ENCODE data around the gene SPDYE4.

GRCh38 chr17:8791910-8792270 lies 33.5 kb upstream of the SPDYE4 start:
- TF ChIP-seq CSRNP3 (CRISPR knock-in tag; IDR thresholded peaks at IDR 0.05) (no peak), PPARA (CRISPR knock-in tag; IDR thresholded peaks at IDR 0.05; ENCODE audit: borderline replicate concordance) (no peak), RARB (CRISPR knock-in tag; IDR thresholded peaks at IDR 0.05) (no peak), SNAI2 (CRISPR knock-in tag; IDR thresholded peaks at IDR 0.05) (no peak)
- TF ChIP-seq, protein P1, sequence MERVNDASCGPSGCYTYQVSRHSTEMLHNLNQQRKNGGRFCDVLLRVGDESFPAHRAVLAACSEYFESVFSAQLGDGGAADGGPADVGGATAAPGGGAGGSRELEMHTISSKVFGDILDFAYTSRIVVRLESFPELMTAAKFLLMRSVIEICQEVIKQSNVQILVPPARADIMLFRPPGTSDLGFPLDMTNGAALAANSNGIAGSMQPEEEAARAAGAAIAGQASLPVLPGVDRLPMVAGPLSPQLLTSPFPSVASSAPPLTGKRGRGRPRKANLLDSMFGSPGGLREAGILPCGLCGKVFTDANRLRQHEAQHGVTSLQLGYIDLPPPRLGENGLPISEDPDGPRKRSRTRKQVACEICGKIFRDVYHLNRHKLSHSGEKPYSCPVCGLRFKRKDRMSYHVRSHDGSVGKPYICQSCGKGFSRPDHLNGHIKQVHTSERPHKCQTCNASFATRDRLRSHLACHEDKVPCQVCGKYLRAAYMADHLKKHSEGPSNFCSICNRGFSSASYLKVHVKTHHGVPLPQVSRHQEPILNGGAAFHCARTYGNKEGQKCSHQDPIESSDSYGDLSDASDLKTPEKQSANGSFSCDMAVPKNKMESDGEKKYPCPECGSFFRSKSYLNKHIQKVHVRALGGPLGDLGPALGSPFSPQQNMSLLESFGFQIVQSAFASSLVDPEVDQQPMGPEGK (CRISPR knock-in tag; IDR thresholded peaks at IDR 0.05; ENCODE audit: borderline replicate concordance): no peak
- TF ChIP-seq, protein P2, sequence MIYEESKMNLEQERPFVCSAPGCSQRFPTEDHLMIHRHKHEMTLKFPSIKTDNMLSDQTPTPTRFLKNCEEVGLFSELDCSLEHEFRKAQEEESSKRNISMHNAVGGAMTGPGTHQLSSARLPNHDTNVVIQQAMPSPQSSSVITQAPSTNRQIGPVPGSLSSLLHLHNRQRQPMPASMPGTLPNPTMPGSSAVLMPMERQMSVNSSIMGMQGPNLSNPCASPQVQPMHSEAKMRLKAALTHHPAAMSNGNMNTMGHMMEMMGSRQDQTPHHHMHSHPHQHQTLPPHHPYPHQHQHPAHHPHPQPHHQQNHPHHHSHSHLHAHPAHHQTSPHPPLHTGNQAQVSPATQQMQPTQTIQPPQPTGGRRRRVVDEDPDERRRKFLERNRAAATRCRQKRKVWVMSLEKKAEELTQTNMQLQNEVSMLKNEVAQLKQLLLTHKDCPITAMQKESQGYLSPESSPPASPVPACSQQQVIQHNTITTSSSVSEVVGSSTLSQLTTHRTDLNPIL (CRISPR knock-in tag; IDR thresholded peaks at IDR 0.05; ENCODE audit: low read depth): no peak

Data from SK-N-SH treated with all-trans-retinoic acid at 6 μM for 48 hours (cell line).